IPS DF 19.7 (cell line): ENCODE results near the gene BDH1.
"Not testable (repeated sequence)": the region's sequence is repeated elsewhere in the genome, so short reads cannot be mapped to it uniquely, and the experiment has no call there.

Experiments used
- DNase-seq: peaks from one replicate; pipeline ENCODE4 v3.0.0-alpha.2; 2013; ENCODE audit warnings: low read depth, low spot score

The BDH1 gene, protein sequence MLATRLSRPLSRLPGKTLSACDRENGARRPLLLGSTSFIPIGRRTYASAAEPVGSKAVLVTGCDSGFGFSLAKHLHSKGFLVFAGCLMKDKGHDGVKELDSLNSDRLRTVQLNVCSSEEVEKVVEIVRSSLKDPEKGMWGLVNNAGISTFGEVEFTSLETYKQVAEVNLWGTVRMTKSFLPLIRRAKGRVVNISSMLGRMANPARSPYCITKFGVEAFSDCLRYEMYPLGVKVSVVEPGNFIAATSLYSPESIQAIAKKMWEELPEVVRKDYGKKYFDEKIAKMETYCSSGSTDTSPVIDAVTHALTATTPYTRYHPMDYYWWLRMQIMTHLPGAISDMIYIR

DNA sequence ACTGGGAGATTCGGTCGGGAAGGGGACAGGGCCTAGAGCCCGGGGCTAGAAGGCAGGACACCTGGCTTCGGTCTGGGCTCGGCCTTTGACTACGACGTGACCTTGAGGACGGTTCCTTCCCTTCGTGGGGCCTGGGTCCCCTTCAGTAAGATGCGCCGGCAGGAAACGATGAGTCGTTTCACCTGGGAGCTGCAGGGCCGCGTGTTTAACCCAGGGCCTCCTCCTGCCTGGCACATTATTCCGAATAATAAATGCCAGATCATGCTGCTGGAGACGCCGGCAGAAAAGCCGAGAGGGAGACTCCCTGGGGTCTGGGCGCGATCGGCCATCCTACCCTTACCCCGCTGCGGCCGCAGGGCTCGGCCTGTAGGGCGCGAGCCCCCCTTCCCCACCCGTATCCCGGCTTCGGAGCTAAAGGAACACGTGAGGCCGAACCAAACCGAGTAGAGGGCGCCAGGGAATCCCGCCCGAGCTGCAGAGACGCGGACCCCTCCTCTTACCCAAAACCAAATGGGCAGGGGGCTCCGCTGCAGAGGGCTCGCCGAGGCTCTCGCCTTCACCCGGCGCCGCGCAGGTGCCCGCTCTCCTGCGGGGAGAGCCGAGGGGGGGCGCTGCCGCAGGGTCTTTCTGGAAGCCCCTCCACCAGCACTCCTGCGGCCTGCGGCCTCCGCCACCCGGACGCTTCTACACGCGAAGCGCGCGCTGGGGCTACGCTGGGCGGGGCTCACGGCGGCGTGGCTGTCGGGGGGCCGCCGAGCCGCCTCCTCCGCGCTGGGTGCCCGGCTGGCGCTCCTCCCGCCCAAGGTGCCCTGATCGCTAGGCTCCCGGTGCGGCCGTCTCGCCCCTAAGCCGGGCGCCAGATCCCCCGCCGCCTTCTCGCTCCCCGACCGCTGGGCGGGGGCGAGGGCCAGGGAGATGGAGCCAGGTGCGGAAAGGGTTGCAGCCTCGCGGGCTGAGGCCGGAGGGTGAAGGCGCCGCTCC, at the start of gene BDH1:
Gene BDH1, minus strand, starts transcription at position 688 of the 981 bp plus-strand sequence. CDS start 9,525 bp downstream, outside the sequence.
- no peak for DNase-seq

DNA sequence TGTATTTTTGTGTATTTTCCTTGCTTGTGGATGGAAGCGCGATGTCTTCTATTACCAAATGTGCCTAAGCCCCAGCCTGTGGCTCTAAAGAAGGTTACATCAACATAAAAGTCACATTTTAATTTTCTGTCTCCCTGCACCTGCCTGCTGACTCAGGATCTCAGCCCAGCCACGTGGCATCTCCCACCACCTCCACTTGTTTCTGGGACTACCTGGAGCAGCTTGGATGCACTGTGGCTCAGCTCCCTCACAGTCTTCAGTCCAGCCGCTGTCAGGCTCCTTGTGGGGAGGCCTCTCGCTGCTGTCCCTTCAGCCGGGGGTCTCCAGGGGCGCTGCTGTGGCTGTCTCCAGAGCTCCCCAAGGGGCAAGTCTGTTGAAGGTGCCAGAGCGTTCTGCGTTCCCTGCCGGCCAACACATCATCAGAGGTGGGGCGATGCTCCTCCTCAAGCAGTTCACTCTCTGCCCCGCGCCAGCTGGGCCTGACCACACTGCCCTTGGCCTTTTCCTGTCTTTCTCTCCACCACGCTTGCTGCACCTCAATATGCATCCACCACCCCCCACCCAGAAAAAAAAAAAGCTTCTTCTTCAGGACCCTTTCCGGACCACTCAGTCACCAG, 47.7 kb upstream of the BDH1 start:
- DNase-seq = no peak

DNA sequence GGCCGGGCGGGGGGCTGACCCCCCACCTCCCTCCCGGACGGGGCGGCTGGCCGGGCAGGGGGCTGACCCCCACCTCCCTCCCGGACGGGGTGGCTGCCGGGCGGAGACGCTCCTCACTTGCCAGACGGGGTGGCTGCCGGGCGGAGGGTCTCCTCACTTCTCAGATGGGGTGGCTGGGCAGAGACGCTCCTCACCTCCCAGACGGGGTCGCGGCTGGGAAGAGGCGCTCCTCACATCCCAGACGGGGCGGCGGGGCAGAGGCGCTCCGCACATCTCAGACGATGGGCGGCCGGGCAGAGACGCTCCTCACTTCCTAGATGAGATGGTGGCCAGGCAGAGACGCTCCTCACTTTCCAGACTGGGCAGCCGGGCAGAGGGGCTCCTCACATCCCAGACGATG, 46.6 kb upstream of the BDH1 start:
- DNase-seq = not testable (repeated sequence)

DNA sequence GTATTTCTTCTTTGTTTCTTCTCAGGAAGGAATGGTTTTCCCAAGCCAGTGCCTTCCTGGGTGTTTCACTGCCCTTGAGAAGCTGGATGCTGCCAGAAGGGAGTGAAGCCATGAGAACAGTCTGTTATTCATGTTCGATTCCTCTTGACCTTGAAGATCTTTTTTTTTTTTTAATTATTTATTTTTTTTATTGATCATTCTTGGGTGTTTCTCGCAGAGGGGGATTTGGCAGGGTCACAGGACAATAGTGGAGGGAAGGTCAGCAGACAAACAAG, 45.7 kb upstream of the BDH1 start:
- not testable (repeated sequence) for DNase-seq

DNA sequence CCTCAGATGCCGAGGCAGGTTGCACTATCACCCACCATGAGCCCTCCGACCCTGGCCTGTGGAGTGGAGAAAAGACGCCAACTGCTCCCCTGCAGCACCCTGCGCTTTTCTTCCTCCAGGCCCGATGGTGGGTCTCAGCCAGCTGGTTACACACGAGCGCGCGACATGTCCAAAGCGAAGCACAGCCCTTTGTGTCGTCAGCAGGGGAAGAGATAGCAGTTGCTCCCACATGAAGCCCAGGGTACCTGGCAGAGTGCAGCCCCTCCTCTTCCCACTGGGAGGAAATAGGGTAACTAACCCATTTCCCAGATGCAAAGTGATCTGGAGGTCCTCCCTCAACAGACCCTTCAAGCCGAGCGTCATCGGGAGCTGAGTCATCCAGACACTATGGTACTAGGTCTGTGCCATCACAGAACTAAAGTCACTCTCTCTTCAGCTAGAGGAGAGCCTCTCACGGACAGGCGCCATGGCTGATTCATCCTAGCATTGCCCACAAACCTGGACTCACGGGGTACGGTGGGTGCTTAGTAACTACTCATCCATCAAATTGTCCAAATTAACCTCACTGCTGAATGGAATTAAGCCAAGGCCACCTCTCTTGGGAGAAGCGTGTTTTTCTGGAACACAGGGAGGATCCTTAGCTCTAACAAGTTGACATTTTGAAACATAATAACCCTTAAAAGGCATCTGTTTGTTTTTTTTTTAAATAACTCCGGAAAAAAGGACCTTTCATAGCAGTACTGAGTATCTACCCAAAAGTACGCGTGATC, 45.2 kb upstream of the BDH1 start:
- no peak for DNase-seq

DNA sequence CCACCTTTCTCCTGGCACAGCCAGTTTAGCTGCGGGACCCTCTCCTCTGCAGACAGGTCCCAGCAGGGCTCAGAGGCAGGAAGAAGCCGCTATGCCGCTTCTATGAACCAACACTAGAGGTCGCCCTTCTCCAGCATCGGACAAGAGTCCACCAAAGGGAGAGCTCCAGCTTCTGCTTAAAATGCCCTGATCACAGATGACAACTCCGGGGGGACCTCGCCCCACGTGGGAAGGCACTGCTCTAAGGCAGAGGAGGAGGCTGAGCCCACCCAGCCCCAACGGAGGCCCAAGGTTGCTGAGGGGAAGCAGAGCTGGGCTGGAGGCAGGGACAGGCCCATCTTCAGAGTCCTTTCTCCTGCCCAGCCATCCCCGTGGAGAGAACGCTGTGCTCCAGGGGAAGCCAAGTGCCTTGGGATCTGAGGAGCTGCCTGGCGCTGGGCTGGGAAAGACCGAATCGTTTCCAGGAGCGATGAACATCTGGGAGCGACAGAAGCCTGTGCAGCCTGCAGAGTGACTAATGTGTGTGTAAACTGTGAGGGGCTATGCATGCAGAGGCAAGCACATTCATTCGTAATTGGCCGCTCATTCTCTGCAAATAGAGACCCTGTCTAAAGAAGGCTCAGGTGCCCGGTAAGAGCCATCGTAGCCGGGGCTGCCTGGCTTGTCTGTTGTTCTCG, 43.5 kb upstream of the BDH1 start:
- no peak for DNase-seq

DNA sequence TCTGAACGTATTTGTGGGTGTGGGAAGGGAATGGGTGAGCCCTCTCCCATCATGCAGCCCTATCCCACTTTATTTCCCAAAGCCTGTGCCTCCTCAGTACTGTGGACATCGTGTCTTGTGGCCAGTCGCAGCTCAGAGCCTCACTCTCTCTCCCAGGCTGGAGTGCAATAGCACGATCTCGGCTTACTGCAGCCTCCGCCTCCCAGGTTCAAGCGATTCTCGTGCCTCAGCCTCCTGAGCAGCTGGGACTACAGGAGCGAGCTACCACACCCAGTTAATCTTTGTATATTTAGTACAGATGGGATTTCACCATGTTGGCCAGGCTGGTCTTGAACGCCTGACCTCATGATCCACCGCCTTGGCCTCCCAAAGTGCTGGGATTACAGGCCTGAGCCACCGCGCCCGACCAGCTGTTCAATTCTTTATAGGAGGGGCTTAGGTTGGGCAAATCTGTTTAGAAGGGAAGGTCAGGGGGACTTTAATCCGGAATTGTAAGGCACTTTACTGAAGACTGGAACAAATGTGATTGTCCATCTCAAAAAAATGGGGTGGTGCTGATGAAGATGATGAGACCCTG, 42.7 kb upstream of the BDH1 start:
- DNase-seq = no peak

DNA sequence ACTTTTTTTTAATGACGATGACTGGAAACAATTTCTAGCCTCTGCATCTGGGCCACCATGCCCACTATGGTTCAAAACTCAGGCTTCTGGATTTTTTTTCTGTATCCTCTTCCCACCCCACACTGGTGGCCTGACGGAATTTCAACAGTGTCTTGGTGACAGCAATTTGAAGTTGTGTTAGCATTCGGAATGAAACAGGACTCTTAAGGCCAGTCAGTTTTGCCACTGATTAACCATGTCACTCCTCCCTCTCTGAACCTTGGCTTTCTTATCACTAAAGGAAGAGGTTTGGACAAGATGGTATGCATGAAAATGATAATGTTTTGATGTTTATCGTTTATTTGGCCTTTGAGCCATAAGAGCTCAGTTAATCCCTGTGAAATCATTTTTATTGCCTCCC, 41.6 kb upstream of the BDH1 start:
- DNase-seq = no peak

DNA sequence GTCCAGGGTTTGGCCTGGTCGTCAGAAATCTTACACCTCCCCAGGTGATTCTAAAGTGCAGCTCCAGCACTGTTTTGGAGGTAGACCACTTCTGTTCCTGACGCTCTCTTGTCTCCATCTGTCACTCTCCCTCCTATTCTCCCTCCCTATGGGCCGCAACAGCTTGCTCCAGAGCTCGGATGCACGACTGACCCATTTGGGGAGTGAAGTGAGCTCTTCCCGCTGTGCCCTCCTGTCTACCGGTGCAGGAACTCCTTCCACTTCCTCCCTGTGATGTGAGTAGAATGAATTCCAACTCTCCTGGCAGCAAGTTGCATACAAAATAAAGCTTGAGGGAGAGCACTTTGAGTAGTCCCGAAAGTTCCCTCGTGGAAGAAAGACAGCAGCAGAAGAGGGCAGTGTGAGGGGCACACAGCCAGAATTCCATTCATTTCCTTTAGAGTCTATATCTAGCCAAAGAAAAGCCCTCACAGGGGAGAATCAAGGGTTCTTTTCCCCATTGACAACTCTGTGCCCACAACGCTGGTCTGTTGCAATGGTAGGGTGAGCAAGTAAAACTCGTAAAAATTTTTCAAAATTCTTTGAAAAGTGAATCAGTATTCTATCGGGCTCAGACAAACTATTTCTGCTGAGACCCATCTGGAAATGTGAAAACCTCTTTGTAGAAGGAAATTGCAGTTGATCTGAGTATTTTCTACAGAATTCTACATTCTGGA, 39.9 kb upstream of the BDH1 start:
- DNase-seq = no peak

DNA sequence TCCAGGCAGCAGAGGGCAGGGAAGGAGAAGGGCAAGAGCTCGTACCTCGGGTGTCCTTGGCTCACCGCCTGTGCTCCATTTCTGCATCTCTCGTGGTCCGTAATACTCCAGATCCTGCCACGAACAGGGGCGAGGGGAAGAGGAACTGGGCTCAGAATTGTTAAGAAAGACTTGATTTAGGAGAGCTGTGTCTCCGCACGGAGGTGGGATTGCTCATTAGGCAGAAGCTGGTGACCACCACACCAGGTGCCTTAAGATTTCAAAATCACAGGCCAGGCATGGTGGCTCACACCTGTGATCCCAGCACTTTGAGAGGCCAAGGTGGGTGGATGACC, 37.2 kb upstream of the BDH1 start:
- no peak for DNase-seq

DNA sequence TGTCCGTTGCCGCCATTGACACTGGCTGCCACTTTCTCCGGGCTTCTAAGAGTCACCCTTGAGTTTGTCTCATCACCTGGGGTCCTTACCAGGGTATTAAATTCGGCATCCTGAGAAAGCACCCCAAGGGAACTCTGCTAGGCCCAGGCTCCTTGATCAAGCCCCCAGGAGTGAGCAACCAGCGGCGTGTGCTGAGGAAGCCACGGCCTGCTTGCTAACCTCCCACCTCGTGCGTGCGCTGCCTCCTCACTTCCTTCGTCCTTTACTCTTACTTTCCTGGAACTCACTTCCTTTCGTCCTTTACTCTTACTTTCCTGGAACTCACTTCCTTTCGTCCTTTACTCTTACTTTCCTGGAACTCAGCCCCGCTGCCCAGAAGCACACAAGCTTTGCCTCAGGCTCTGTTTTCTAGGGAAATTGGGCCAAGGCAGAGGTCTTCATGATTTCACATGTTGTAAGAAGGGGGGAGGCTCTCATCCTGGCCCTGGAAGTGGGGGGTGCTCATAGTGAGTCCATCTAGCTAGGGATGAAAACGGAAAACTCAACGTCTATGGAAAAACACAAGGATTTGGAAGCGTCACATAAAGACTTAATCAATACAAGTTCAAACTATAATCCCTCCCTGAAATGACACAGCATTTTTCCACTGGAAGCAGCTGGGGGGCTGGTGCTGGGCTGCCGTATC, 36.7 kb upstream of the BDH1 start:
- no peak for DNase-seq

DNA sequence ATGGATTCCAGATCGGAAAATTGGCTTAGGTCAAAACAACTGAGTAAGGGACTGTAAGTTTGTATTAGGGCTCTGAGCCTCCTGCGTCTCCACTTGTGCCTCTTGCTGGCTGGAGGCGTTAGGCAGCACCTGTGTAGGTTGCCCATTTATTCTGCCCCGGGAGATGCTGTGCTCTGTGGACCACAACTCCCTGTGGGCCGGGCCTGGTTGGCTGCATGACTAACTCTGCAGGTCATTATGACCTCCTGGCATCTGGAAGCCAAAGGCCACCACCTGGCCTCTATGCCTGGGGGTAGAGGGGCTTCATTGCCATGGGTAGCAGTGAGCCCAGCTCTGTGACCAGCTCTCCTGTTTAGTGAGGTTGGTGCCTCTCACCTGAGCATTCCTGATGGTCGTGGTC, 36.0 kb upstream of the BDH1 start:
- no peak for DNase-seq

DNA sequence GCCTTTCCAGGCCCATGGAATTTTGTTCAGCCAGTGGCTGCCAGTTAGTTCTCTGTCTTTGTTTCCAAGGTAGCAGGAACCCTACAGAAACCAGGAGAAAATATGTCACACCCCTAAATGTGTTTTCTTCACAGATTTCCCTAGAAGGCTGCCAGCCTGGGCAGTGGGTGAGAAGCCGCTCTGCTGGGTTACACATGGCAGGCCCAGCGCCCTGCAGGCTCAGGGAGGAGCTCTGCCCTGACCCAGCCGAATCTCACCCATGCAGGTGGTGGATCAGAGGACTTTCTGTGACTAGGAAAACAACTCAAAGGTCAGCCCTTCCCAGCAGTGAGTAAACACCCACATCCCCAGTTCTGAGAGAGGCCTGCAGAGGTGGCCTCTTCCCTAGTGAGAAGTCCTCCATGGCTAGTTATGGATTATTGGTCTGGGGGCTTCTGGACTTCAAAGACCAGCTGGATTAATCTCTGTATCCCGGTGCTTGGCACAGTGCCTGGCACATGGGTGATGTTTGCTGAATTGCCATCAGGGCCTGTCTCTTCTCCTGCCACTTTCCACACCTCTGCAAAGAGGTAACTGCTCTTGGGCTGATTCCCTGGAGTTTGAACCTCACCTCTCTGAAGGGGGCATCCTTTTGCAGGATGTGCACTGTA, 34.7 kb upstream of the BDH1 start:
- DNase-seq = no peak

DNA sequence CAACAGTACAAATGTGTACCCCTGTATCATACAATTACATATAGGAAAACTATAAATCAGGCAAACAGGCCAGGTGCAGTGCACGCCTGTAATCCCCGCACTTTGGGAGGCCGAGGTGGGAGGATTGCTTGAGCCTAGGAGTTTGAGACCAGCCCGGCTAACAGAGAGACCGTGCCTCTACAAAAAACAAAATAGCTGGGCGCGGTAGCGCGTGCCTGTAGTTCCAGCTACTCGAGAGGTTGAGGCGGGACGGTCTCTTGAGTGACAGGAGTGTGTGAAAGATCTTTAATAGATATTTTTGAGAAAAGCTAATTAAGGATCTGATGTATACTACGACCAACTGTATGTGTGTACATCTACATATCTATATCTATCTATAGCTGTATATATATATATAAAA, 33.8 kb upstream of the BDH1 start:
- no peak for DNase-seq

DNA sequence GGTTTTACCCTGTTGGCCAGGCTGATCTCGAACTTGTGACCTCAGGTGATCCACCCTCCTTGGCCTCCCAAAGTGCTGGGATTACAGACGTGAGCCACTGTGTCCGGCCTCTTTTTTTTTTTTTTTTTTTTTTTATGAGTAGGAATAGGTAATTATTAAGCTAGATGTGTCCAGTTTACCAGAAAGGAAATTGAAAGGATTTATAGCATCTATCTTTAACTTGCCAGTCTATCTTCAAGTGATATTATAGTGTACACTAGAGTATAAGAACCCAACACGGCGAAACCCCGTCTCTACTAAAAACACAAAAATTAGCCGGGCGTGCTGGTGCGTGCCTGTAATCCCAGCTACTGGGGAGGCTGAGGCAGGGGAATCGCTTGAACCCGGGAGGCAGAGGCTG, 31.0 kb upstream of the BDH1 start:
- DNase-seq = not testable (repeated sequence)

DNA sequence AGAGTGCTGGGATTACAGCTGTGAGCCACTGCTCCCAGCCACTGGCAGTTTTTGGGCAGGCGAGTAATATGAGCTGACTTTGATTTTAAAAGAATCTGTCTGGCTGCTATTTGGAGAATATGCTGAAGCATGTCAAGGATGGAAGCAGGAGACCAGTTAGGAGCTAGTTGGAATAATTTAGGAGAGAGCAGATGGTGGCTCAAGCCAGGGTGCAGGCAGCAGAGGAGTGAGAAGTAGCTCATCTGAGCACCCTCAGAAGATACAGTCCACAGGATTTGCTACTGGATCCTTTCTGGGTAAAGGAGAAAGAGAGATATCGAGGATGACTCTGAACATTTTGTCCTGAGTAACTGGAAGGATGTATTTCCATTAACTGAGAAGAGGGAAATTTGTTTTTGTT, 30.4 kb upstream of the BDH1 start:
- no peak for DNase-seq

DNA sequence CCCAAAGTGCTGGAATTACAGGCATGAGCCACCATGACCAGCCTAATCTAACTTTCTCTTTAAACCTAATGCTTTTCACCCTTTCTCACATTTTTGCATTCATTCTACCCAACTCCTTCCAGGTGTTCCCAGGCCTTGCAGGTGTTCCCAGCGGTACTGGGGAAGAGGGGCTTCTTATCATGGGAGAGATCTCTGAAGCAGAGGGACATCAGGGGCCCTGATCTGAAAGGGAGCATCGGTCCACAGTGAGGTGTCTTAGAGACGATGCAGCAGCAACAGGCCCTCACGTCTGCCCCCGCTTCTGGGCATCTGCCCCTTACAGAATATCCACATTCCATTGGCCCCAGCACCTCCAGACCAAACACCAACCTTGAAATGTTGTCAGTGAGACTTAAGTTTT, 29.0 kb upstream of the BDH1 start:
- no peak for DNase-seq

DNA sequence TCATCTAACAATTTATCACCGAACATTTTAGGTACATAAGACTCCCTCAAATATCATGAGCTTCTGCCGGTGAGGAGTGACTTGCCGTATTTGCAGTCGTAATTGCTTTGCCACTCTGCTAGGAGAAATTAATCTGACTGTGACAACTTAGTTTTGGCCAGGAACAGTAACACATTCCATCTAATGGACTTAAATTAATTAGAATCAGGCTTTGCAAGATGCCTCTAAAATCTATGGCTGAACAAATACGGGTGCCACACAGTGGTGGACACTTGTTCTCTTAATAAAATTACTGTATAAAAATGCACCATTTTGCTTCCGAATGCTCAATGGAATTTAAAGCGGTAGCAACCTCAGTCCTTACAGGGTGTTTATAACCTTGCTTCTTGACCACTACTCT, 27.6 kb upstream of the BDH1 start:
- no peak for DNase-seq

DNA sequence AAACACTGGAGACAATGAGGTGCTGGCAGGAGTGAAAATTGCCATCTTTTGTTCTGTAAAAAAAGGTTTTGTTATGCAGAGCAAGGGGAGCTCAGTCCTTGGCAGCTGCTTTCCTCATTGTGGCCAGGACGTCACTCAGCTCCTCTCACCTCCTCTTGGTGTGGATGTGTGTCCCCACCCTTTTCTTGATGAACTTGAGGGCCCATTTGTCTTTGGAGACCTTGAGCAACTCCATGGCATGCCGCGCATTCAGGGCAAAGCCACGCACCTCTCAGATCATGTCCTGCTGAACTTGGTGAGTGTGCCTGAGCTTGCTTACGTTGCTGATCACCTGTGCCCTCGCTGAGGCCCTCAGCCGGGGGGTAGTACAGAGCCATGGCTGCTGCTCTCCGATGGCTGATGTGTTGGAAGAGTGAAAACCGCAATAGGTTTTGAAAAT, 24.5 kb upstream of the BDH1 start:
- DNase-seq = no peak
